Neural cell (in vitro differentiated cells): Measurements from ENCODE around the gene CRIM1.

Source experiments
- EZH2 ChIP-seq: fragments of 200-600, 300-800 bp; shearing (Covaris generic), sonication (generic); IDR thresholded peaks from 2 replicates; pipeline ENCODE4 v1.6.1; 2014; ENCODE audit warnings: antibody characterized with exemption, low read length, borderline replicate concordance, mild to moderate bottlenecking; ENCODE audit not compliant: insufficient read depth, poor library complexity, severe bottlenecking
- TAF1 ChIP-seq: IDR thresholded peaks from 2 replicates; pipeline ENCODE4 v1.6.1; 2012; ENCODE audit warnings: low read depth
- TF ChIP-seq, protein P1 (sequence below): fragments of 450-650 bp; IDR thresholded peaks from 2 replicates; pipeline ENCODE4 v1.5.1; 2014; ENCODE audit warnings: antibody characterized with exemption, mild to moderate bottlenecking, moderate library complexity; ENCODE audit not compliant: poor library complexity, severe bottlenecking

DNA sequence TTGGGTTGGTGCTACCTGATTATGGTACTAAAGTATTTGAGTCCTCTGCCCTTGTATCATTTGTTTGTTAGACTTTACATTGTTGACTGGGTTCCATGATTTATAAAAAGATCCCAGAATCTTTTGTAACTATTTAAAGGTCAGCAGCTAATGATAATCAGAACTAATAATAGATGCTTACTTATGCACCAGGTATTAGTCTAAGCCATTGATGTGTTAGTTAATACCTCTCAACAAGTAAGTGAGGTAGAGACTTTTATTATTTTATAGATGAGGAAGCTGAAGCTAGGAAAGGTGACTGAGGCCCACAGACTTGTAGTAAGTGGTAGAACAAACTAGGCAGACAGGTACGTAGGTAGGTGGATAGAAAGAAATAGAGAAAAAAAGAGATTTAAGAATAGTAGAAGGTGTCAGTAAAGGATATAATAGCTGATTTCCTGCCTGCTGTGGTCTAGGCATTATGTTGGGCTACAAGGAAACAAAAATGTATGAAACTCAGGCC, 68.1 kb downstream of the CRIM1 start:
- TF ChIP-seq, protein P1, sequence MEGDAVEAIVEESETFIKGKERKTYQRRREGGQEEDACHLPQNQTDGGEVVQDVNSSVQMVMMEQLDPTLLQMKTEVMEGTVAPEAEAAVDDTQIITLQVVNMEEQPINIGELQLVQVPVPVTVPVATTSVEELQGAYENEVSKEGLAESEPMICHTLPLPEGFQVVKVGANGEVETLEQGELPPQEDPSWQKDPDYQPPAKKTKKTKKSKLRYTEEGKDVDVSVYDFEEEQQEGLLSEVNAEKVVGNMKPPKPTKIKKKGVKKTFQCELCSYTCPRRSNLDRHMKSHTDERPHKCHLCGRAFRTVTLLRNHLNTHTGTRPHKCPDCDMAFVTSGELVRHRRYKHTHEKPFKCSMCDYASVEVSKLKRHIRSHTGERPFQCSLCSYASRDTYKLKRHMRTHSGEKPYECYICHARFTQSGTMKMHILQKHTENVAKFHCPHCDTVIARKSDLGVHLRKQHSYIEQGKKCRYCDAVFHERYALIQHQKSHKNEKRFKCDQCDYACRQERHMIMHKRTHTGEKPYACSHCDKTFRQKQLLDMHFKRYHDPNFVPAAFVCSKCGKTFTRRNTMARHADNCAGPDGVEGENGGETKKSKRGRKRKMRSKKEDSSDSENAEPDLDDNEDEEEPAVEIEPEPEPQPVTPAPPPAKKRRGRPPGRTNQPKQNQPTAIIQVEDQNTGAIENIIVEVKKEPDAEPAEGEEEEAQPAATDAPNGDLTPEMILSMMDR: no peak
- TF ChIP-seq TAF1 (no peak), EZH2 (no peak)
